Measurements from ENCODE around the gene ZNF410.
"Not testable (repeated sequence)": the region's sequence is repeated elsewhere in the genome, so short reads cannot be mapped to it uniquely, and the experiment has no call there.

Gene ZNF410

GRCh38 chr14:73886449-73887317 lies at the start of gene ZNF410:
ZNF410 (plus strand) TSS chr14:73886859; CDS start chr14:73892176, 5,317 bp downstream.
- DNase-seq = peak; percentile 94

- not testable (repeated sequence) for DNase-seq
Observed at GRCh38 chr14:73838293-73839034, 48.2 kb upstream of the ZNF410 start.

- no peak for DNase-seq
Observed at GRCh38 chr14:73842201-73842600, 44.5 kb upstream of the ZNF410 start.

DNA sequence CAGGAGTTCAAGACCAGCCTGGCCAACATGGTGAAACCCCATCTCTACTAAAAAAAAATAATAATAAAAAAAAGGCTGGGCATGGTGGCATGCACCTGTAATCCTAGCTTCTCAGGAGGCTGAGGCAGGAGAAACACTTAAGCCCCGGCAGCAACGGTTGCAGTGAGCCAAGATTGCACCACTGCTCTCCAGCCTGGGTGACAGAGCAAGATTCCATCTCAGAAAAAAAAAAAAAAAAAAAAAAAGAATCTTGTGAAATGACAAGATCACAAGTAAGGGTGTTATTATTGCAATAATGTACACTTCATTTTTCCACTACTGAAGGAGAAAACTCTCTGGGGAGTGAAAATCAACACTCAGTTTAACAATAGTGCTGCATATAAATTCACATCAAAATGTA lies 43.8 kb upstream of the ZNF410 start:
- DNase-seq = no peak

DNA sequence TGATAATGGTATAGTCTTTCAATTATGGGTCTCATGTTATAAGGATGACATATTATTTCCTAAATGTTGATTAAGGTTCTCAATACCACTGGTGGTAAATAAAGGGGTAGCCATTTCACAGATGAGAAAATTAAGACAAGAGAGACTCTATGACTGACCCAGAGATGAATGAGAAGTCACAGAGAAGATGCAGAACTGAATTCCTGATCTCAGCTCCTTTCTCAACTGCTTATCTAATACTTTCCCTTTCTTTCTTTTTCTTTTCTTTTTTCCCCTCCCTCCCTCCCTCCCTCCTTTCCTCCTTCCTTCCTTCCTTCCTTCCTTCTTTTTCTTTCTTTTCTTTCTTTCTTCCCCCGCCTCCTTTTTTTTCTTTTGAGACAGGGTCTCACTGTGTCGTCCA lies 43.4 kb upstream of the ZNF410 start:
- DNase-seq = no peak

DNA sequence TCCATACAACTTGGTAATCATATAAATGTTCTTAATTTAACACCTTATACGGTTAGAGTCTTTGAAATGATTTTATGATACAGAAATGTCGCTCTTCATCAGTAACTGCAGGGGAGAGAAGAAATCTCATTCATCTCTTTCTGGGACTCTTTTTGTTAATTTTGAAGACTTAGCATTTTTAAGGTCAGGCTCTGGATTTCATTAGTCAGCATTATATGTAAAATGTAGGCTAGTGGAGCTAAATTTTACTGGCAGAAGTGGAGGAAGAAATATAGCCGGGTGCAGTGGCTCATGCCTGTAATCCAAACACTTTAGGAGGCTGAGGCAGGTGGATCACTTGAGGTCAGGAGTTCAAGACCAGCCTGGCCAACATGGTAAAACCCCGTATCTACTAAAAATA lies 39.7 kb upstream of the ZNF410 start:
- DNase-seq = no peak

DNA sequence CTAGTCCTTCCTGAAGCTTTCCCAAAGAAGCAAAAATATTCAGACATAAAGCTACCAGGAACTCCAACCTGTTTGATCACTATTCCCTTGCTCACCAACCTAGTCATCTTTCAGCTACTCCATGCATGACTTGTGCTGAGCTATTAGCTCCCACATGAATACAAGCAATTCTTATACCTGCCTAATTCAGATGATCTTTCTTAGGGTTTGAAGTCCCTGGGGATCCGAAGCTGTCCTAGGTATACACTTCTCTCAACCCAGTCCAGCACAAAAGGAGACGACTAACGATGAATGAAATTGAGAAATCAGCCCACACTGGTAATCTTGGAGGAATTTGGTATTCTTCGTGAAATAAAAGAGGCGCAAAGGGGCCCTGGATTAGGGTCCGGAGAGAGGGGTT lies 35.7 kb upstream of the ZNF410 start:
- no peak for DNase-seq

GRCh38 chr14:73851567-73852382 lies 34.9 kb upstream of the ZNF410 start, which contains the start of gene PTGR2:
PTGR2 (plus strand) TSS chr14:73851831; CDS start chr14:73858863, 7,032 bp downstream.
- DNase-seq = peak; percentile 92

DNA sequence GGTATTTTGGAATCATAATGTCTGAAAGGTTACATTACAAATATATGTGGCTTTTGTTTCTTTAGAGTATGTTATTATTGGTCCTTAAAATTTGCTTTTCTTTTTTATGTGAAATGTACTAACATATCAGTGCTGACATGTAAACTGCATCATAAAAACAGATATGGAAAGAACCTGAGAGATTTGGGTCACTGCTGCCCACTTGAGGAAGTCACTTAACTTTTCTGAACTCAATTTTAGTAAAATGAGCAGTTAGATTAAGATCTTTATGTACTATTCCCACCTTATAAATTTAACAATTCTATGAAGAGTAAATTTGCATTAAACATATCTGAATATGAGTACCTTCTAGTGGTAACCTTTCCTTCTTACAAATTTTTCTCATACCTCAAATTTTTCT lies 27.5 kb upstream of the ZNF410 start:
- no peak for DNase-seq

- DNase-seq = no peak
Observed at GRCh38 chr14:73861073-73861472, 25.6 kb upstream of the ZNF410 start.

DNA sequence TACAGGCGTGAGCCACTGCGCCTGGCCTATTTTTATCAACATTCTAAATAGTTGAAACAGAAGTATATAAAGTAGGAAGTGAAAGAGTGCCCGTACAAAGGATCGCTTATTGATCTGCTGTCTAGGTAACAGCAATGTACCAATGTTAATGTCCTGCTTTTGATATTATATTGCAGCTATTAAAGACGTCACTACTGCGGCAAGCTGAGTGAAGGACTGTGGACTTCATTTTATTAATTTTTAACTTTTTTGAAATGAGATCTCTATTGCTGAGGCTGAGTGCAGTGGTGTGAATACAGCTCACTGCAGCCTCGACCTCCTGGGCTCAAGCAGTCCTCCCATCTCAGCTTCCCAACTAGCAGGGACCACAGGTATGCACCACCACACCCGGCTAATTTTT lies 24.2 kb upstream of the ZNF410 start:
- DNase-seq = no peak

DNA sequence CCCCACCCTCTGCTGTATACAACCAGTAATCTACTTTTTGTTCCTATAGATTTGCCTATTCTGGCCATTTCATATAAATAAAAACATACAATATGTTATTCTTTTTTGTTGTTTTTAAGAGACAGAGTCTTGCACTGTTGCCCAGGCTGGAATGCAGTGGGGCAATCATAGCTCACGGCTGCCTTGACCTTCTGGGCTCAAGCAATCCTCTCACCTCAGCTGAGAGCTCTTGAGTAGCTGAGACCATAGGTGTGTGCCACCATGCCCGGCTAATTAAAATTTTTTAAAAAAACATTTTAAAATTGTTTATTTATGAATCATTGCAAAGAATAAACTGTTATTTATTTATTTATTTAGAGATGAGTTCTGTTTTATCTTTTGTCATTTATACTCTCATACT lies 23.4 kb upstream of the ZNF410 start:
- DNase-seq = no peak

GRCh38 chr14:73865534-73866113 lies 21.0 kb upstream of the ZNF410 start:
- DNase-seq = no peak

- DNase-seq = not testable (repeated sequence)
Observed at GRCh38 chr14:73869754-73870153, 16.9 kb upstream of the ZNF410 start.

GRCh38 chr14:73870525-73871235 lies 16.0 kb upstream of the ZNF410 start:
- DNase-seq = no peak

- no peak for DNase-seq
Observed at GRCh38 chr14:73873660-73874059, 13.0 kb upstream of the ZNF410 start.

DNA sequence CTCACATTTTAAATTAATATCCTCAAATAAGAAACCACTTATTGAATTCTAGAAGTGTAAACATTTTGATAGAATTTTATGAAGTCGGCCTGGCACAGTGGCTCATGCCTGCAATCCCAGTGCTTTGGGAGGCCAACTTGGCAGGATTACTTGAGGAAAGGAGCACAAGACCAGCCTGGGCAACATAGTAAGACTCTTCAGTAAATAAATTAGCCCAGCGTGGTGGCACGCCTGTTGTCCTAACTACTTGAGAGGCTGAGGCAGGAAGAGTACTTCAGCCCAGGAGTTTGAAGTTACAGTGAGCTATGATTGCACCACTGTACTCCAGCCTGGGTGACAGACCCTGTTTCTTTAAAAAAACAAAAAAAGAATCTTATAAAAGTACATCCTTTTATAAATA lies 8.9 kb upstream of the ZNF410 start:
- DNase-seq = no peak

DNA sequence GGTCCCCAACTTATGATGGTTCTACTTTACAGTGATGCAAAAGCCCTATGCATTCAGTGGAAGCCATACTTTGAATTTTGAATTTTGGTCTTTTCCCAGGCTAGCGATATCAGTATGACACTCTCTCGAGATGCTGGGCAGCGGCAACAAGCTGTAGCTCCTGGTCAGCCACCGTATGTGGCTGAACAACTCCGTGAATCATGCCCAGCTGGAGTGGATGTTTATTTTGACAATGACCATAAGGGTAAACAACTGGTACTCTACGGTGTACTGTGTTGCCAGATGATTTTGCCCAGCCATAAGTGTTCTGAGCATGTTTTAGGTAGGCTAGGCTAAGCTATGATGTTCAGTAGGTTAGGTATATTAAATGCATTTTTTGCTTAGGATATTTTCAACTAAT lies 8.2 kb upstream of the ZNF410 start:
- no peak for DNase-seq

DNA sequence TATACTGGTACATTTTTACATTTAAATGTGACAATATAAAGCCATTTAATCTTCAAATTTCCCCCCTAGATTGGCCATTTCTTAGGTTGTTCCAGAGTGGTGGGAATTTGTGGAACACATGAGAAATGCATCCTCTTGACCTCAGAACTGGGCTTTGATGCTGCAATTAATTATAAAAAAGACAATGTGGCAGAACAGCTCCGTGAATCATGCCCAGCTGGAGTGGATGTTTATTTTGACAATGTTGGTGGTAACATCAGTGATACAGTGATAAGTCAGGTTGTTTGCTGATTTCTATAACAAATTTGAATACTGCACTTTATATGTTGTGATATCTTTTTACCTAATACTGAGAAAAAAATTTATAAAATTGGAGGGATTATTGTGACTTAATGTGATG lies 7.6 kb upstream of the ZNF410 start:
- no peak for DNase-seq

GRCh38 chr14:73884438-73885190 lies 2.0 kb upstream of the ZNF410 start:
- no peak for DNase-seq

- DNase-seq = no peak
Observed at GRCh38 chr14:73887318-73887616, 608 bp downstream of the ZNF410 start.
